NCI-H2107 treated with DMSO at 0.1 percent for 48 hours (cell line): ENCODE data around the gene PPEF1.

Source experiments
- DNase-seq: peaks from one replicate; lab custom pipeline; 2025; ENCODE audit not compliant: unreplicated experiment; lab: John Stamatoyannopoulos, UW

Gene PPEF1

DNA sequence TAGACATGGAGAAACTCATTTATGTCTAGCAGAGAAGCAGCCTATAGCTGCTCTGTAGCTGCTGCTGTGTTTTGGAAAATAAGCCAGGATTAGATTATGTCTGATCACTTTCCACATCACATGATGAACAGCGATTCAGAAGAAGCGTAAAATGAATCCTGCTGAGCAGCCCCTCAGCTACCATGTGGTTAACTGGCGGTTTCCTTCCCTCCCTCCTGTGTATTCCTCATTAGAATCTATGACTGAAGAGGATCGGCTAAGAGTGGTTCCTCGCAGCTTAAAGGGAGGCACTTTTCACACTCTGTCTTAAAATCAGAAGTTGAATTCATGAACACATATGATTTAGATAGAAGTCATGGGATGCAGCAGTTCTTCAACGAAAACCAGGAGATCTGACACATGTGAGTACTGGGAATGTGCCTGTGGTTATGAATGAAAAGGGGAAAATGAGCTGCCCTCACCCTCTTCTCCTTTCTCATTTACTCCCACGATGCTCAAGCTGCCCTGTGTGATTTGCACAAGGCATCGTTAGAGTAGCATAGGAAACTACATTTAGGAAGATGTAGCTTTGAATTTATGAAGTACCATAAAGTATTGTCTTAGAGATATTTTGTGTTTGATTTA is at the start of gene PPEF1:
TSS of gene PPEF1 (plus strand) at position 220 of the 624 bp plus-strand sequence. CDS start at position 356, 136 bp downstream.
- no peak for DNase-seq

- no peak for DNase-seq
Observed at GRCh38 chrX:18661273-18661672, 46.2 kb upstream of the PPEF1 start.

DNA sequence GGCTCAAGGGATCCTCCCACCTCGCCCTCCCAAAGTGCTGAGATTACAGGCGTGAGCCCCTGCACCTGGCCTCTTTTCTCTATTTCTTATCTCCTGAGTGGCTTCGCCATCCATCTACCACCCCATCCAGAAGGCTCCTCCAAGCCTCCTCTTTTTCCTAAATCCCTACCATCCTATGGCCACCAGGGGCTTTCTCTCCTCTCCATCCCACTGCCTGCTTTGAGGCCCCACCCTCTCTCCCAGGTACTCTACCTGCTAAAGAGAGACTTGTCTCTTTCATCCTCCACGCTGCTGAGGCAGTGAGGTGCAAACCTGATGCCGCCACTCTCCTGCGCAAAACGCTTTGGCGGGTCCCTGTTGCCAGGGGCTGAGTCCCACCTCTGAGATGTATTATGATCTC is 42.5 kb upstream of the PPEF1 start:
- DNase-seq: no peak

DNA sequence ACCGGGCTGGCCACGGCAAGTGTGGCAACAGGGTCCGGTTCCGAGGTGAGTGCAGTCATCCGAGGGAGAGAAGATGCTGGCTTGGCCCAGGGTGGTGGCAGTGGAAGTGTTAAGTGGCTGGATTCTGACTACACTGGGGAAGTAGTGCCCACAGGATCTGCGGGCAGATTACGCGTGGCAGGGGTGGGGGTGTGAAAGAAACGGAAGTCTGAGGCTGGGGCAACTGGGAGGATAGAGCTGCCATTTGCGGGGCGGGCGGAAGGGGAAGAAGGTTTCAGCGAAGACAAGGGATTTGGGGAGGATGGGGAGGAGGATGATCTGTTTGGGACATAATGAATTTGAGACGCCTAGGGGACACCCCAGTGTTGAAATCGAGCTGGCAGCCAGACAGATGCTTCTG is 40.8 kb upstream of the PPEF1 start:
- DNase-seq: no peak

- DNase-seq: peak; percentile 51
Observed at GRCh38 chrX:18668071-18668835, 39.2 kb upstream of the PPEF1 start.

DNA sequence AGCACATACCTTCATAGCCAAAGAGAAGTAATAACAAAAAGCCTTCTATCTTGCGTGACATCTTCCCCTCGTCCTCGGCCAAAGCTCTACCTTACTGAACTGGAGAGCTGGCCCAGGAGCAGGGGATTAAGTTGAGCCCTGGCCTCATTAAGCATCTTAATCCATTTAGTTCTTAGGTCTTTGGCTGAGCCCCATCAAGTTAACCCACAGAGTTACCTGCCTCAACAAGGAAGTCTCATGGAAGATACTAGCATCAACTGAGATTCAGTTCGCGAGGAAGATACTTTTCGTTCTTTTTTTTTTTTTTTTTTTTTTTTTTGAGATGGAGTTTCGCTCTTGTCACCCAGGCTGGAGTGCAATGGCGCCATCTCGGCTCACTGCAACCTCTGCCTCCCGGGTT is 35.4 kb upstream of the PPEF1 start, which contains the start of gene RS1:
TSS of gene RS1 (minus strand) at position 101 of the 400 bp plus-strand sequence. CDS start at position 61, 40 bp downstream.
- no peak for DNase-seq

GRCh38 chrX:18674417-18674787 is 33.0 kb upstream of the PPEF1 start:
- peak; percentile 68 for DNase-seq

DNA sequence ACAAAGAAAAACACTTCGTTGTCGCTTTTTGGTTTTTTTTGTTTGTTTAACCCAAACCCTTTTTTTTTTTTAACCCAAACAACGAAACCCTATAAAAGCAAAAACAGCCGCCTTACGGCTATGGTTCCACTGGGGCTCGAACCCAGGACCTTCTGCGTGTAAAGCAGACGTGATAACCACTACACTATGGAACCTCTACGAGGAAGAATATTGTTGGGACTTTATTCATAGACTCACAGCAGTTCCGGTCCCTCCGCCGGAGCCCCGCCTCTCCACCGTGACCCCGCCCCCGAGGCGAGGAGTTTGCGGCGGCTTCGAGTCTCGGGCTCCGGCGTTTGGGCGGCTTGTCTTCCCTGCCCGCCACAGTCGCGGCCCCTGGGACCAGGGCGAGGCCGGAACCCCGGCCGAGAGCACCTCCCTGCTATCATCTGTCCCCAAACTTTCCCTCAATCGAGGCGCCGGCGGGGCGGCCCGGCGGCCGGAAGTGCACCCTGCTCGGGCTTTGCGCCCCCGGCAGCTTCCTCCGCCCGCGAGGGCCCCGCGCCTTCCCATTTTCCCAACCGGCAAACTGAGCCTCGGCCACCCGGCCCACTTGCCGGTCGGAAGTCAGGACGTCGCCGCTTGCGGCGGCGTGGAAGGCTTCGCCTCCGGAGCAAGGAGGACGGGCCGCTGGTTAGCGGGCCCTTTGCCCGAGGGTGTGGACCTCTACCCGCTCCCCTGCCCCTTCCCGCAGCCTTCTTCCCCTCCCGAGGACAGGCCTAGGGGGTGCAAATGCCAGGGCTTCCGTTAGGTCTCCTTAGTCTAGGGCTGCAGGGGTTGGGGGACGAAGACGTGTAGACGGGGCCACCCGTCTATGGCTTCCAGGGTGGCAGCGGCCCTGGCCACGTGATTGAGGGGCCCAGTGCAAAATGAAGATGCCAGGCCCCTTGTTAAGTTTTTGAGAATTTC is 32.4 kb upstream of the PPEF1 start:
- DNase-seq: peak; percentile 68

- DNase-seq: no peak
Observed at GRCh38 chrX:18676050-18676449, 31.4 kb upstream of the PPEF1 start.

DNA sequence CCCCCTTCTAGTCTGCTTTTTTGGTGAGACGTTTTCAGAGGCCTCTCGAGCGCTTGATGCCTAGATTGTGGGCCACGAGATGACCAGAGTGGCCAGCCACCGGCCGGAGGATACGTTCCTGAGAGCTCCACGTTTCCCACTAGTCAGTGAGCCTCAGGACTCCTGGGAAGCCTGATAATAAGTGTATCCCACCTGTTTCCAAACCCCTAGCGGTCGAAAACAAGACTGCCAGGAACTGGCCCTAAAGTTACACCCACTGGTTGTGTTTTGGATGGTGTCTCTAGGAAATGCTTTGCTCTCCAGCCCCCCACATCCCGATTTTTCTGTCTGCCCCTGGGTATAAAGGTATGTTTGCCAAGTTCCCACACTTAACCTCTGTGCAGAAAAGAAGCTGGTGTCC is 31.0 kb upstream of the PPEF1 start:
- DNase-seq: no peak

DNA sequence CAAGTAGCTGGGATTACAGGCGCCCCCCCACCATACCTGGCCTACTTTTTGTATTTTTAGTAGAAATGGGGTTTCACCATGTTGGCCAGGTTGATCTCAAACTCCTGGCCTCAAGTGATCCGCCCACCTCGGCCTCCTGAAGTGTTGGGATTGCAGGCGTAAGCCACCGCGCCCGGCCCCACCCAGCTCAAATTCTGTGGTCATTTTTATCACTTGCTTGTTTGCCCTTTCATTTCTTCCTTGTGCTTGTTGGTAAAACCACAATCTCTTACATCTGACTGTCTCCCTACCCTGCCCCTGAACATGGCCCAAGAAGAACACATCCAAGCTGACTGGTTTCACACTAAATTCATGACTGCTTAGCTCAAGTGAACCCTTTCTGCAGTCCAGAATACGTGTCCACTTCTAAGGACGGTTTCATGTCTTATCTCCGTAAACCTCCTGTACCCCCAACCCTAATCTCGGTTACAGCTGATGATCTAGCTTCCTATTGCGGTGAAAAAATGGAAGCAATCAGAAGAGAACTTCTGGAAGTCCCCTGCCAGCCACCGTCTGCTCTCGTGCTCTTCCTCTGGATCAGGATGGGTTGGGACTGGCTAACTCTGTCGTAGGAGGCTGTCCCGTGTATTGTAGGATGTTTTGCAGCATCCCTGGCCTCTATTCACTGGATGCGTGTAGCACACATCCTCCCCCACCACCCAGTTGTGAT is 30.1 kb upstream of the PPEF1 start:
- DNase-seq: no peak

- DNase-seq: no peak
Observed at GRCh38 chrX:18681996-18682395, 25.4 kb upstream of the PPEF1 start.

GRCh38 chrX:18682979-18683387 is 24.5 kb upstream of the PPEF1 start:
- DNase-seq: no peak

GRCh38 chrX:18687856-18688495 is 19.5 kb upstream of the PPEF1 start:
- no peak for DNase-seq

DNA sequence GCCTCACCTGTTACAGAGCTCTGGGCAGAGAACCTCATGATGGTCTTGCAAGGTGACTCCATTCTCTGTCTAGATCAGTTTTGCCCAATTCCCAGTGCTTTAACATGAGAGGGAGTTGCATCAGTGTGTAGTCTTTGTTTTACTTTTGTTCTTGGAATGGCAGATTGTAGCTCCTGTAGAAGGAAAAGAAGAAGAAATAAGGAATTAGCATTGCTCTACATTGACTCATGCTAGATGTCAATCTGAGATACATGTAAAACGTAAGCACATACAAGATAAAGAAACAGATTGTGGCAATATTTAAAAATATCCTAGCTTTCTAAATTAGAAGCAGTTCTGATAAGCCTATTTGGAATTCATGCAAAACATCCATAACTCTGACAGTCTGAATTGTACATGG is 16.0 kb upstream of the PPEF1 start:
- DNase-seq: no peak

GRCh38 chrX:18692541-18692940 is 14.9 kb upstream of the PPEF1 start:
- DNase-seq: no peak

- no peak for DNase-seq
Observed at GRCh38 chrX:18696653-18697052, 10.8 kb upstream of the PPEF1 start.

DNA sequence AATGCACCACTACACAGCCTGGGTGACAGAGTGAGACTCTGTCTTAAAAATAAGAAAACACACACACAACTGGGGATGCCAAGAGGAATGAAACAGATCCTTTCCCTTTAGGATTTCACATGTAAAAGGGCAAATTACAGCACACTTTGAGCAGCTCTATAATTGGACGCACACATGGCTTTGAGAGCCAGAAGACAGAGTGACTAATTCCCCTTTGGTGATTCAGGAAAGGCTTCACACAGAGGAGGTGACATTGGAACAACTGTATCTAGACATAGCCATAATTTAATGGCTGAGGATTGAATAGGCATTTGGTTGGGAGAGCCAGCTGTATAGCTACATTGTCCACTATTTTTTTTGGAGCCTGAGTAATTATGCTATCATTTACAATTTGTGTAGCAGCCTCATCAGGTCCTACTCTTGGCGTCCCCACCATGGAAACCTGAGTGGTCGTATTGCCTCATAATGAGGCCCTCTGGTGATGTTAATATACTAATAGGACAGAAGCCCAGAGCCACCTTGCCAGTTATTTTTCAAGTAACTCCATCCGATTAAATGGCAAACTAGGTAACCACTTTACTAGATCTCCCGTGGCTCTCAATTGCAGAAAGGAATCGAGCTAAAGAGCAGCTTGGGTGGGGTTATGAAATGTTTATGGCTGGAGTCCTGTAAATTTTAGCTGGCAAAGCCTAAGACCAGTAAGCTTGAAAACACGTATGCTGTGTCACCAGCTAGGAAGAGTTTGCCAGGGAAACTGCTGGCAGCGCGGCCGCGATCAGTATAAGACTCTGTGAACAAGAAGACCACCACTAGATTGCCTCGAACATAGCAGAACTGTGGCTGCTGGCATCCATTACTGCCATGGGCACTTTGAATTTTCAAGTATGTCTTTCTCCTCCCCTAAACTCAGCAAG is 8.5 kb upstream of the PPEF1 start:
- peak; percentile 25 for DNase-seq

GRCh38 chrX:18701621-18702361 is 5.7 kb upstream of the PPEF1 start:
- DNase-seq: no peak
